ENCODE measurements around the gene PEX11A.

GRCh38 chr15:89669941-89670340 is 20.6 kb downstream of the PEX11A start:
- TF ChIP-seq CTCF (conservative IDR thresholded peaks at IDR 0.05; ENCODE audit: low read length) (no peak), EZH2phosphoT487 (IDR thresholded peaks at IDR 0.05; ENCODE audit: borderline replicate concordance) (no peak)
